ENCODE measurements around the gene MEIG1.
"Not testable (repeated sequence)": the region's sequence is repeated elsewhere in the genome, so short reads cannot be mapped to it uniquely, and the experiment has no call there.

MEIG1 gene

GRCh38 chr10:14959221-14960057 lies at the start of gene MEIG1:
Gene MEIG1, plus strand, starts transcription at chr10:14959388. Its CDS starts 7,081 bp downstream, at chr10:14966469.
- FAIRE-seq (peak; percentile 50), DNase-seq (ENCODE audit: insufficient read length, low spot score) (peak; percentile 89)
- peak; percentile 62 for TF ChIP-seq POLR2A (IDR thresholded peaks at IDR 0.05; ENCODE audit: low read depth, low read length)

GRCh38 chr10:14910953-14911352 lies 48.2 kb upstream of the MEIG1 start:
- FAIRE-seq (no peak), DNase-seq (ENCODE audit: insufficient read length, low spot score) (no peak)
- TF ChIP-seq POLR2A (IDR thresholded peaks at IDR 0.05; ENCODE audit: low read depth, low read length), result no peak

- no peak for TF ChIP-seq POLR2A (IDR thresholded peaks at IDR 0.05; ENCODE audit: low read depth, low read length)
- FAIRE-seq (no peak), DNase-seq (ENCODE audit: insufficient read length, low spot score) (no peak)
These were observed 47.4 kb upstream of the MEIG1 start for GRCh38 chr10:14911801-14912200.

GRCh38 chr10:14916600-14916999 lies 42.6 kb upstream of the MEIG1 start:
- FAIRE-seq, result no peak
- no peak for DNase-seq (ENCODE audit: insufficient read length, low spot score)
- no peak for TF ChIP-seq POLR2A (IDR thresholded peaks at IDR 0.05; ENCODE audit: low read depth, low read length)

- no peak for DNase-seq (ENCODE audit: insufficient read length, low spot score)
- peak; percentile 30 for FAIRE-seq
- TF ChIP-seq POLR2A (IDR thresholded peaks at IDR 0.05; ENCODE audit: low read depth, low read length), result no peak
These were observed 41.4 kb upstream of the MEIG1 start for GRCh38 chr10:14917827-14918226.

- FAIRE-seq (no peak), DNase-seq (ENCODE audit: insufficient read length, low spot score) (no peak)
- TF ChIP-seq POLR2A (IDR thresholded peaks at IDR 0.05; ENCODE audit: low read depth, low read length), result no peak
These were observed 40.2 kb upstream of the MEIG1 start for GRCh38 chr10:14918964-14919363.

GRCh38 chr10:14924013-14924412 lies 35.2 kb upstream of the MEIG1 start:
- FAIRE-seq (no peak), DNase-seq (ENCODE audit: insufficient read length, low spot score) (no peak)
- TF ChIP-seq POLR2A (IDR thresholded peaks at IDR 0.05; ENCODE audit: low read depth, low read length), result no peak

GRCh38 chr10:14925268-14925667 lies 33.9 kb upstream of the MEIG1 start:
- DNase-seq (ENCODE audit: insufficient read length, low spot score), result no peak
- TF ChIP-seq POLR2A (IDR thresholded peaks at IDR 0.05; ENCODE audit: low read depth, low read length), result no peak
- FAIRE-seq, result no peak

- TF ChIP-seq POLR2A (IDR thresholded peaks at IDR 0.05; ENCODE audit: low read depth, low read length), result no peak
- DNase-seq (ENCODE audit: insufficient read length, low spot score) (no peak), FAIRE-seq (no peak)
These were observed 33.1 kb upstream of the MEIG1 start for GRCh38 chr10:14926061-14926470.

GRCh38 chr10:14926722-14927416 lies 32.3 kb upstream of the MEIG1 start:
- FAIRE-seq (no peak), DNase-seq (ENCODE audit: insufficient read length, low spot score) (no peak)
- TF ChIP-seq POLR2A (IDR thresholded peaks at IDR 0.05; ENCODE audit: low read depth, low read length), result no peak

- FAIRE-seq (no peak), DNase-seq (ENCODE audit: insufficient read length, low spot score) (no peak)
- TF ChIP-seq POLR2A (IDR thresholded peaks at IDR 0.05; ENCODE audit: low read depth, low read length), result no peak
These were observed 28.6 kb upstream of the MEIG1 start for GRCh38 chr10:14930610-14931009.

- FAIRE-seq, result no peak
- no peak for TF ChIP-seq POLR2A (IDR thresholded peaks at IDR 0.05; ENCODE audit: low read depth, low read length)
- DNase-seq (ENCODE audit: insufficient read length, low spot score), result no peak
These were observed 22.6 kb upstream of the MEIG1 start for GRCh38 chr10:14936584-14936983.

GRCh38 chr10:14938971-14939370 lies 20.2 kb upstream of the MEIG1 start:
- DNase-seq (ENCODE audit: insufficient read length, low spot score), result not testable (repeated sequence)
- peak; percentile 38 for FAIRE-seq

- not testable (repeated sequence) for FAIRE-seq; DNase-seq (ENCODE audit: insufficient read length, low spot score)
These were observed 16.8 kb upstream of the MEIG1 start for GRCh38 chr10:14942147-14942949.

GRCh38 chr10:14942950-14943338 lies 16.2 kb upstream of the MEIG1 start:
- not testable (repeated sequence) for FAIRE-seq

More at GRCh38 chr10:14942950-14943338, 16.2 kb upstream of the MEIG1 start:
- DNase-seq (ENCODE audit: insufficient read length, low spot score), result not testable (repeated sequence)
